Neural cell (in vitro differentiated cells): ENCODE data around the gene PML.

Source experiments
- CTCF ChIP-seq: fragments of 450-650 bp; IDR thresholded peaks from 2 replicates; pipeline ENCODE4 v1.5.1; 2014; ENCODE audit warnings: antibody characterized with exemption, mild to moderate bottlenecking, moderate library complexity; ENCODE audit not compliant: poor library complexity, severe bottlenecking
- POLR2AphosphoS5 ChIP-seq: IDR thresholded peaks from 2 replicates; pipeline ENCODE4 v1.6.1; 2012
- SMC3 ChIP-seq: fragments of 450-650 bp; conservative IDR thresholded peaks from 2 replicates; pipeline ENCODE4 v1.6.1; 2014; ENCODE audit warnings: antibody characterized with exemption, mild to moderate bottlenecking, moderate library complexity; ENCODE audit not compliant: poor library complexity
- TAF1 ChIP-seq: IDR thresholded peaks from 2 replicates; pipeline ENCODE4 v1.6.1; 2012; ENCODE audit warnings: low read depth

DNA sequence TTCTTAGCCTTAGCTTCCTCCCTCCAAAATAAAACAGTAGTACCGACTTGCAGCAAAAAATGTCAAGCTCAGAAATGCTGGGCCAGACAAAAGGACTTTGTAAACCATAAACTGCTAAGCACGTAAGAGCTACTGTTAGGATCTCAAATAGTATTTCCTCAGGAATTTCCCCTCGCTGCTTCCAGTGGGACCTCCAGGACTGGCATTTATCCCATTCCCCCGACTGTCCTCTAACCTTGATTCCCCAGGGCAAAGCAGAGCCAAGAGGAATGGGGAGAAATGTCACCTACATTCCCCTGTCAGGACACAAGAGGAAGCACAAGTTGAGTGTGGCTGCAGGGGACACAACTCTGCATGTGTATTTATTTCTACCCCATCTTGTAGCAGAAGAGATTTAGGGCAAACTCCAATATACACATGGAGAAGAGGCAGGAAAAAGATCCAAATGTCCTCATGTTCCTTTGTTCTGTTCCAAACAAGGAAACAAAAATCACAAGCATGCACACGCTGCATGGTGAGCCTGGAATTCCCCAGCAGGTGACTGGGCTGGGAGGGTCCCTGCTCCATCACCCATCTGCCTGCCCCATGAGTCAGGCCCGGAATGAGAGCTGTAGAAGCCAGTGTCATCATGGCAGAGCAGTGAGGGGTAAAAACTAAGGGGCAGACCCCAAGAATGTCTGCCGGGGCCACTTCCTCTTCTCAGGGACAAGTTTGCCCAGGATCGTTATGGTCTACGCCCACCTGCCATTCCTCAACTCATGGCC is 6.7 kb upstream of the PML start:
- TF ChIP-seq CTCF (no peak), TAF1 (no peak), POLR2AphosphoS5 (no peak), SMC3 (no peak)
